ENCODE measurements around the gene TCF7.

- no peak for TF ChIP-seq CTCF (IDR thresholded peaks at IDR 0.05 in 4 of 5, conservative IDR thresholded peaks at IDR 0.05 in 1 of 5)
- TF ChIP-seq POLR2A (IDR thresholded peaks at IDR 0.05), result no peak
These were observed 10.0 kb downstream of the TCF7 start for GRCh38 chr5:134124289-134125038.
